HEK293T (cell line): Measurements from ENCODE around the gene DUS1L.

Experiments used
- FOXA1 ChIP-seq: fragments of 450-650 bp; IDR thresholded peaks from 2 replicates; pipeline ENCODE4 v1.6.1; 2016; ENCODE audit warnings: mild to moderate bottlenecking
- FOXM1 ChIP-seq: fragments of 450-650 bp; IDR thresholded peaks from 2 replicates; pipeline ENCODE4 v1.6.1; 2017; ENCODE audit warnings: mild to moderate bottlenecking, borderline replicate concordance
- HDGF ChIP-seq: fragments of 450-650 bp; IDR thresholded peaks from 2 replicates; pipeline ENCODE4 v1.6.1; 2017; ENCODE audit warnings: antibody characterized with exemption, borderline replicate concordance
- LEF1 ChIP-seq: fragments of 450-650 bp; IDR thresholded peaks from 2 replicates; pipeline ENCODE4 v1.6.1; 2017; ENCODE audit warnings: mild to moderate bottlenecking, borderline replicate concordance

GRCh38 chr17:82104797-82105416 lies 39.3 kb upstream of the DUS1L start:
- TF ChIP-seq HDGF (no peak), FOXM1 (no peak), LEF1 (no peak), FOXA1 (no peak)
